ENCODE results near the gene NECAB3. TPM values are rescaled to one million over a fixed set of nuclear protein-coding genes. Genes with fewer than 3 reads are reported as not detected.
A peak's percentile ranks its signal among the peaks of the same experiment; 100 is the strongest.

The NECAB3 gene
- total RNA-seq, 6 experiments from 2014 or later, result 13.2 to 21.9 (median 19.2) TPM

DNA sequence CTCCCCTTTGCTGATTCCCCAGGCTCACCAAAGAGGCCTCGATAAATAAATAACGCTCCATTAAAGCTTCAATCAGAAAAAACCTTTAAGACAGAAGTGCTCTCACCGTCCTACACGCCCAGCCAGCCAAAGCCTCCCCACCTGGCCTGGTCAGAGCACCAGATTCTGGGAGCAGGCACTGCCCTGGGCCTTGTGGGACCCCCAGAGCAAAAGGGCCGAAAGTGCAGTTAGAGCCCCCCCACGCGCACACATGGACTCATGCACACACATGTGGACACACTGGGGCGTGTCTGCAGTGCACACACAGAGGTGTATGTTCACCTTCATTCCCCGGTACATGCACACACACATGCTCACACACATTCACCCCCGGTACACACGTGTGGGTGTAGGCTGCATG, 1.9 kb upstream of the NECAB3 start:
- DNase-seq, result no peak
- WGBS (ENCODE audit: insufficient coverage, low coverage, low lambda C conversion rate, missing lambda C conversion rate), result 90% methylated on average over 3 of the region's 11 CpGs
- TF ChIP-seq POLR2A (IDR thresholded peaks at IDR 0.05), result no peak
- TF ChIP-seq, protein P1, sequence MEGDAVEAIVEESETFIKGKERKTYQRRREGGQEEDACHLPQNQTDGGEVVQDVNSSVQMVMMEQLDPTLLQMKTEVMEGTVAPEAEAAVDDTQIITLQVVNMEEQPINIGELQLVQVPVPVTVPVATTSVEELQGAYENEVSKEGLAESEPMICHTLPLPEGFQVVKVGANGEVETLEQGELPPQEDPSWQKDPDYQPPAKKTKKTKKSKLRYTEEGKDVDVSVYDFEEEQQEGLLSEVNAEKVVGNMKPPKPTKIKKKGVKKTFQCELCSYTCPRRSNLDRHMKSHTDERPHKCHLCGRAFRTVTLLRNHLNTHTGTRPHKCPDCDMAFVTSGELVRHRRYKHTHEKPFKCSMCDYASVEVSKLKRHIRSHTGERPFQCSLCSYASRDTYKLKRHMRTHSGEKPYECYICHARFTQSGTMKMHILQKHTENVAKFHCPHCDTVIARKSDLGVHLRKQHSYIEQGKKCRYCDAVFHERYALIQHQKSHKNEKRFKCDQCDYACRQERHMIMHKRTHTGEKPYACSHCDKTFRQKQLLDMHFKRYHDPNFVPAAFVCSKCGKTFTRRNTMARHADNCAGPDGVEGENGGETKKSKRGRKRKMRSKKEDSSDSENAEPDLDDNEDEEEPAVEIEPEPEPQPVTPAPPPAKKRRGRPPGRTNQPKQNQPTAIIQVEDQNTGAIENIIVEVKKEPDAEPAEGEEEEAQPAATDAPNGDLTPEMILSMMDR (IDR thresholded peaks at IDR 0.05), result no peak
- Histone ChIP-seq H3K27ac (no peak overlapping the region), H3K9me3 (no peaks in the 10 kb centered on the region), H3K36me3 (no peaks in the 10 kb centered on the region), H3K27me3 (no peaks in the 10 kb centered on the region), H3K4me1 (peaks cover 0 to 11% (median 0%) of the 10 kb centered on the region in 4 donors), H3K4me3 (no peak overlapping the region)
- no peak for ATAC-seq
- intact Hi-C loops (cut with DNase I), result loop anchor here in 1 of 2 donors (10.0 kb wide), 1 partner anchor 49 kb away; the partner anchor contains the start of gene PXMP4

DNA sequence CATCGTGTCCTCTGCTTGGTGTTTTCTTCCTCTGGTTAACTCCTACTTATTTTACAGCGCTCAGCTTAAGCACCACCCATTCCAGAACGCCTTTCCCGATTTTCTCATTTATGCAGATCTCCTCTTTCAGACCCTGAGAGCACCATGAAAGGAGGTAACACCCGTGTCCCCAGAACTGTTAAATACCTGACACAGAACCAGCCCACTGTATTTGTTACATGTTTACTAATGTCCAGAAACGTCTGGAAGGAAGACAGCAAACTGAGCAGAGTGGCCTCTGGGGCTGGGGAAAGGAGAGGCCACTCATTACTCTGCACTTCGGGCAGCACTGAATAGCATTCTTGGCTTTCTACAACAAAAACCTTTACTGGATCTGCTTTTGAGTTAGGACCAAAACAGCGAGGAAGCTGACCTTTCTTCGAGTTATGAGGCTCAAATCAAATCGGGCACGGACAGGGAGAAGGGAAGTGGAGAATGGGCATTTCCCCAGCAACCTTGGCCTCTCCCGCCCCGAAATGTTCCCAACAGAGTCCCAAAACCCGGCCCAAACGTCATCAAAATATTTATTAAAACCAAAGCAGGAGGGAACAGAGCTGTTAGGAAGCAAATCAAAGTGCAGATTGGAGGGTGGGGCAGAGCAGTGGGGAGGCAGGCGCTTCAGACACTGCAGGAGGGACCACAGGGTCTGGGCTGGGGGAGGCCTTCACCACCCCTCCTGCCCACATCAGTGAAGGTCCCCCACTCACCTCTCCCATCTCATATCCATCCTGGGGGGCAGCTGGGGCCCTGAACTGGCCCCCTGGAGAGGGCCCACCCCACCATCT, 1.1 kb upstream of the NECAB3 start:
- H3K4me1 ChIP-seq, result peaks cover 0 to 11% (median 0%) of the 10 kb centered on the region in 4 donors
- peak overlapping the region in 1 of 3 donors; percentile 79 for H3K4me3 ChIP-seq
- ATAC-seq (no peak), DNase-seq (no peak)
- H3K27me3 ChIP-seq, result no peaks in the 10 kb centered on the region
- H3K27ac ChIP-seq, result peak overlapping the region in 2 of 3 donors; percentile 30 to 75
- 57% methylated on average over 15 of the region's 16 CpGs for WGBS (ENCODE audit: insufficient coverage, low coverage, low lambda C conversion rate, missing lambda C conversion rate)
- TF ChIP-seq POLR2A (IDR thresholded peaks at IDR 0.05), result no peak
- TF ChIP-seq, protein P1 (IDR thresholded peaks at IDR 0.05), result no peak
- peaks cover 0 to 1% (median 0%) of the 10 kb centered on the region in 4 donors for H3K36me3 ChIP-seq
- no peaks in the 10 kb centered on the region for H3K9me3 ChIP-seq
- intact Hi-C loops (cut with DNase I), result loop anchor here in 1 of 2 donors (10.0 kb wide), 1 partner anchor 49 kb away; the partner anchor contains the start of gene PXMP4

DNA sequence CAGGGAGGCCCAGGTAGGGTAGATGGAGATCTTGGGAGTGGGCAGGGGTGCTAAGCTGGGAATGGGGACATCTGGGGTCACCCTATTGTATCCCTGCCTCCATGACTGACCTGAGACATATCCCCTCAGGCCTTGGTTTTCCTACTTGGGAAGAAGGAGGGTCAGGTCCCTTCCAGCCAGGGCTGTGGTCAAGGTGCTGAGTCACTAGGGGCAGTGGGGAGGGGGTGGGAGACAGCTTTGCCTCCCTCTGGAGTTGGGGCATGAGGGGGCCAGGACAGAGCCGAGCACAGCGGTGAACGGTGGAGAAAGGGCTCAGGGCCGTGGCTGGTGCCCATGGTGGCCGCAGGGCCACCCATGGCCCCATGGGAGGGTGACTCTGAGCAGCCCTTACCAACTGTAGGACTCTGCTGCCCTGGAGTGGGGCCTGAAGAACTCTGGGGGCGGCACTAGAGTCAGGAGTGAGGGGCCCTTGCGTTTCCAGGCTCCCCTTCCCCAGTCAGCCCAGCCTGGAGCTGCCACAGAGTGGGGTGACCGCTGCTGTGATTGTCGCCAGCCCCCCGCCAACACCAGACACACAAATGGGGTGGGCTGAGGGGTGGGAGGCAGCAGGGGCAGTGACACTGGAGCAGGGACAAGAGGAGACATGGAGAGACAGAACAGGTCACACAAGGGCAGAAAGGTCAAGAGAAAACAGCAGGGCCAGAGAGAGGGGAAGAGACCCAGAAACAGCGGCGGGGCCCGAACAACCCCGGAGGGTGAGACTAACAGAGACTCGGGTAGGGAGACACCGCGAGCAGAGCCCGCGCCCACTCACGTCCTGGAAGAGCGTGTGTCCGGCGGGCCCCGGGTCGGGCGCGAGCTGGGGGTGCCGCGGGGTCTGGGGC, 576 bp downstream of the NECAB3 start:
- no peaks in the 10 kb centered on the region for H3K9me3 ChIP-seq
- H3K36me3 ChIP-seq, result peaks cover 0 to 1% (median 0%) of the 10 kb centered on the region in 4 donors
- intact Hi-C loops (cut with DNase I), result loop anchor here in 1 of 2 donors (10.0 kb wide), 1 partner anchor 51 kb away; the partner anchor contains the start of gene PXMP4
- WGBS (ENCODE audit: insufficient coverage, low coverage, low lambda C conversion rate, missing lambda C conversion rate), result 22% methylated on average over 13 of the region's 29 CpGs
- ATAC-seq (peak in 3 of 4 donors; percentile 3 to 11 (median 5)), DNase-seq (peak in 1 of 3 donors; percentile 25)
- TF ChIP-seq POLR2A (IDR thresholded peaks at IDR 0.05), result no peak
- TF ChIP-seq, protein P1 (IDR thresholded peaks at IDR 0.05), result no peak
- H3K4me1 ChIP-seq, result peaks cover 0 to 11% (median 0%) of the 10 kb centered on the region in 4 donors
- H3K4me3 ChIP-seq, result peak overlapping the region; percentile 55 to 79 (median 70)
- H3K27me3 ChIP-seq, result no peaks in the 10 kb centered on the region
- H3K27ac ChIP-seq, result peak overlapping the region; percentile 41 to 75 (median 51)

DNA sequence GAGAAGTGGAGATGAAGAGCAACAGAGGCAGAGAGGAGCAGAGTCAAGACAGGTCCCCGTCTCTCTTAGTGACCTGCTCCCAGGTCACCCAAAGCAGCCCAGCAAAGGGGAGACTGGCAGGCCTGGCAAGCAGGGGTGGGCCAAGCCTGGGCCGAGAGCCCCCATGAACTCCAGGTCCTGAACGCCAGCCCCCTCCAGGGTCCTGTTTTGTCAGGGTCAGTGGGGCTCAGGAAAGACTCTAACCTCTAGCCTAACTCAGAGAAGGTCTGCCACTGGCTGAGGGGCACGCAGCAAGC, 1.2 kb downstream of the NECAB3 start:
- Histone ChIP-seq H3K27me3 (no peaks in the 10 kb centered on the region), H3K36me3 (peaks cover 0 to 1% (median 0%) of the 10 kb centered on the region in 4 donors), H3K4me1 (peaks cover 0 to 11% (median 2%) of the 10 kb centered on the region in 4 donors), H3K27ac (peak overlapping the region in 1 of 3 donors; percentile 41), H3K9me3 (no peaks in the 10 kb centered on the region), H3K4me3 (peak overlapping the region; percentile 55 to 79 (median 70))
- DNase-seq (no peak), ATAC-seq (no peak)
- intact Hi-C loops (cut with DNase I), result loop anchor here in 1 of 2 donors (10.0 kb wide), 1 partner anchor 52 kb away; the partner anchor contains the start of gene PXMP4
- 53% methylated on average over 2 of the region's 4 CpGs for WGBS (ENCODE audit: insufficient coverage, low coverage, low lambda C conversion rate, missing lambda C conversion rate)
- TF ChIP-seq POLR2A (IDR thresholded peaks at IDR 0.05), result no peak
- TF ChIP-seq, protein P1 (IDR thresholded peaks at IDR 0.05), result no peak

Data from right lobe of liver (tissue), 6 donors.